IMR-90 (cell line): ENCODE data around the gene TUBG2. TPM values are rescaled to one million over a fixed set of nuclear protein-coding genes. Genes with fewer than 3 reads are reported as not detected.

Source experiments
- ATAC-seq: fragments of 200-7000 bp; cut with Tn5 transposase; 2 replicates; pipeline ENCODE4 v1.9.1; 2020; ENCODE audit warnings: low read depth, mild to moderate bottlenecking, moderate library complexity
- BruUV-seq: library from RNA; stranded (reverse); fragments of 400-500 nt; replicated peaks from 2 replicates; lab custom pipeline; 2021; lab: Mats Ljungman, UMichigan
- CTCF ChIA-PET: fragments of 300-600 bp; formaldehyde crosslinking; extraction: SDS; loops from one replicate; lab custom pipeline; 2021; ENCODE audit warnings: antibody characterized with exemption; lab: Yijun Ruan, JAX
- POLR2A ChIA-PET: fragments of 300-600 bp; sonication (Branson Sonifier 250); formaldehyde crosslinking; loops from one replicate; lab custom pipeline; 2022; ENCODE audit warnings: antibody characterized with exemption; ENCODE audit not compliant: unreplicated experiment; lab: Charles Lee
- DNase-seq: peaks from one replicate; pipeline ENCODE4 v3.0.0; 2013
- H2AFZ ChIP-seq: replicated peaks from 2 replicates; pipeline ENCODE3; 2013; ENCODE audit warnings: low read length, mild to moderate bottlenecking; ENCODE audit not compliant: poor library complexity
- H2AK5ac ChIP-seq: 2 replicates; pipeline ENCODE4 v1.6.1; 2013; ENCODE audit warnings: low read depth, low read length, inconsistent platforms
- H2AK9ac ChIP-seq: replicated peaks from 2 replicates; pipeline ENCODE3; 2013; ENCODE audit warnings: mild to moderate bottlenecking, low read depth, low read length, moderate library complexity; ENCODE audit not compliant: poor library complexity
- H2BK120ac ChIP-seq: 2 replicates; pipeline ENCODE4 v1.6.1; 2013; ENCODE audit warnings: low read depth, low read length, inconsistent platforms
- H2BK15ac ChIP-seq: 3 replicates; pipeline ENCODE4 v1.6.1; 2013; ENCODE audit warnings: low read depth, low read length, inconsistent platforms
- H2BK20ac ChIP-seq: 2 replicates; pipeline ENCODE4 v1.6.1; 2013; ENCODE audit warnings: low read depth, mild to moderate bottlenecking, inconsistent platforms, low read length, moderate library complexity
- H2BK5ac ChIP-seq: 2 replicates; pipeline ENCODE4 v1.6.1; 2013; ENCODE audit warnings: mild to moderate bottlenecking, low read depth, low read length, inconsistent platforms; ENCODE audit not compliant: poor library complexity, severe bottlenecking
- H3K14ac ChIP-seq: replicated peaks from 2 replicates; pipeline ENCODE4 v1.6.1; 2013; ENCODE audit warnings: low read depth, low read length, inconsistent platforms
- H3K18ac ChIP-seq: 2 replicates; pipeline ENCODE4 v1.6.1; 2013; ENCODE audit warnings: low read depth, low read length, control low read depth
- H3K23ac ChIP-seq: 2 replicates; pipeline ENCODE4 v1.6.1; 2013; ENCODE audit warnings: low read depth, low read length, inconsistent platforms
- H3K27ac ChIP-seq: 2 replicates; pipeline ENCODE4 v1.5.1; 2013; ENCODE audit warnings: mild to moderate bottlenecking, control low read depth, low read length; ENCODE audit not compliant: insufficient read depth
- H3K27me3 ChIP-seq: 2 replicates; pipeline ENCODE4 v1.6.1; 2013; ENCODE audit warnings: low read length; ENCODE audit not compliant: control insufficient read depth, insufficient read depth
- H3K36me3 ChIP-seq: 2 replicates; pipeline ENCODE4 v1.6.1; 2013; ENCODE audit warnings: low read length, mixed read lengths; ENCODE audit not compliant: control insufficient read depth, insufficient read depth
- H3K4ac ChIP-seq: 2 replicates; pipeline ENCODE4 v1.6.1; 2013; ENCODE audit warnings: low read depth, low read length, inconsistent platforms
- H3K4me1 ChIP-seq: 2 replicates; pipeline ENCODE4 v1.6.1; 2013; ENCODE audit warnings: low read length, mixed read lengths; ENCODE audit not compliant: control insufficient read depth, insufficient read depth
- H3K4me2 ChIP-seq: 2 replicates; pipeline ENCODE4 v1.6.1; 2013; ENCODE audit warnings: low read depth, mild to moderate bottlenecking, control low read depth, low read length, moderate library complexity
- H3K4me3 ChIP-seq: 2 replicates; pipeline ENCODE4 v1.5.1; 2013; ENCODE audit warnings: low read depth, mild to moderate bottlenecking, control low read depth, low read length, moderate library complexity; ENCODE audit not compliant: insufficient read depth
- H3K56ac ChIP-seq: 2 replicates; pipeline ENCODE4 v1.6.1; 2013; ENCODE audit warnings: low read length, inconsistent platforms; ENCODE audit not compliant: insufficient read depth; ENCODE audit errors: extremely low read depth
- H3K79me1 ChIP-seq, 2 experiments: 2 replicates each; pipeline ENCODE4 v1.6.1; 2013; ENCODE audit warnings: low read length in 2 of 2, inconsistent platforms in 1 of 2, low read depth in 1 of 2
- H3K9ac ChIP-seq: 2 replicates; pipeline ENCODE4 v1.6.1; 2013; ENCODE audit warnings: low read depth, low read length, control low read depth
- H3K9me1 ChIP-seq: 2 replicates; pipeline ENCODE4 v1.6.1; 2013; ENCODE audit warnings: low read length, inconsistent platforms; ENCODE audit not compliant: insufficient read depth
- H3K9me3 ChIP-seq: 2 replicates; pipeline ENCODE4 v1.6.1; 2013; ENCODE audit warnings: low read length; ENCODE audit not compliant: control insufficient read depth, insufficient read depth
- H4K20me1 ChIP-seq: 2 replicates; pipeline ENCODE4 v1.6.1; 2013; ENCODE audit warnings: low read length, inconsistent platforms; ENCODE audit not compliant: insufficient read depth
- H4K5ac ChIP-seq: 2 replicates; pipeline ENCODE4 v1.6.1; 2013; ENCODE audit warnings: mild to moderate bottlenecking, low read depth, low read length, control low read depth
- H4K8ac ChIP-seq, 2 experiments: 2 replicates each; pipeline ENCODE4 v1.6.1; 2013; ENCODE audit warnings: low read depth in 2 of 2, low read length in 2 of 2, control low read depth in 1 of 2, inconsistent platforms in 1 of 2
- H4K91ac ChIP-seq: 2 replicates; pipeline ENCODE4 v1.6.1; 2013; ENCODE audit warnings: low read depth, low read length, inconsistent platforms; ENCODE audit not compliant: insufficient read depth
- BHLHE40 ChIP-seq: fragments of 150-350 bp; IDR thresholded peaks from 2 replicates; pipeline ENCODE4 v1.6.1; 2016; ENCODE audit warnings: mild to moderate bottlenecking, low read depth, low read length
- CEBPB ChIP-seq: IDR thresholded peaks from 2 replicates; pipeline ENCODE4 v1.6.1; 2012; ENCODE audit warnings: low read depth, low read length, improper control_type of control experiment
- MAFK ChIP-seq: IDR thresholded peaks from 2 replicates; pipeline ENCODE4 v1.6.1; 2012; ENCODE audit warnings: low read depth, low read length, improper control_type of control experiment
- MAZ ChIP-seq: IDR thresholded peaks from 2 replicates; pipeline ENCODE4 v1.6.1; 2012; ENCODE audit warnings: low read depth, mild to moderate bottlenecking, low read length, improper control_type of control experiment, moderate library complexity, borderline replicate concordance
- MXI1 ChIP-seq: IDR thresholded peaks from 2 replicates; pipeline ENCODE4 v1.6.1; 2012; ENCODE audit warnings: low read depth, mild to moderate bottlenecking, low read length, moderate library complexity, borderline replicate concordance
- NFE2L2 ChIP-seq: fragments of 150-350 bp; IDR thresholded peaks from 2 replicates; pipeline ENCODE4 v1.6.1; 2016; ENCODE audit warnings: low read depth, mild to moderate bottlenecking, low read length
- POLR2A ChIP-seq: IDR thresholded peaks from 2 replicates; pipeline ENCODE4 v1.6.1; 2012; ENCODE audit warnings: mild to moderate bottlenecking, low read depth, low read length
- RAD21 ChIP-seq: IDR thresholded peaks from 2 replicates; pipeline ENCODE4 v1.6.1; 2012; ENCODE audit warnings: low read length, improper control_type of control experiment
- RCOR1 ChIP-seq: IDR thresholded peaks from 2 replicates; pipeline ENCODE4 v1.6.1; 2012; ENCODE audit warnings: mild to moderate bottlenecking, low read length, improper control_type of control experiment; ENCODE audit not compliant: insufficient replicate concordance
- SMC3 ChIP-seq: fragments of 150-350 bp; IDR thresholded peaks from 2 replicates; pipeline ENCODE4 v1.6.1; 2016; ENCODE audit warnings: low read depth, mild to moderate bottlenecking, antibody characterized with exemption, low read length, moderate library complexity
- USF2 ChIP-seq: fragments of 150-350 bp; IDR thresholded peaks from 2 replicates; pipeline ENCODE4 v1.6.1; 2017; ENCODE audit warnings: mild to moderate bottlenecking, antibody characterized with exemption, low read length, low read depth
- WGBS, 2 experiments: methylation state at CpG; one replicate each; pipeline versions ENCODE4 v1.1.5 to v1.1.7; 2013; ENCODE audit warnings: missing lambda C conversion rate in 2 of 2; ENCODE audit not compliant: insufficient read length in 1 of 2; ENCODE audit errors: extremely low coverage in 2 of 2; 5-methylcytosine and 5-hydroxymethylcytosine counted together
- dilution Hi-C: fragments of 300-500 bp; cut with HindIII; formaldehyde crosslinking; loops from one replicate; pipeline ENCODE4 v1.14.3; 2018; ENCODE audit warnings: low sequenced_read_pairs; ENCODE audit not compliant: unreplicated experiment
- in situ Hi-C: fragments of 300-500 bp; cut with MboI; formaldehyde crosslinking; loops from 3 replicates; pipeline ENCODE4 v1.14.3; 2019; ENCODE audit warnings: low sequenced_read_pairs, inconsistent platforms, mixed read lengths
- intact Hi-C: fragments of 100-400 bp; cut with micrococcal nuclease; formaldehyde crosslinking; loops from 2 replicates; pipeline ENCODE4 v1.10.0; 2022
- polyA plus RNA-seq, 3 experiments: library from polyadenylated mRNA; depleted of rRNA; stranded (reverse); fragments of >200 nt; gene quantifications; 2 replicates each; pipeline ENCODE4 v1.2.3, GENCODE V29; 2012; ENCODE audit warnings: low replicate concordance in 1 of 3
- total RNA-seq: library from RNA; depleted of rRNA; stranded (reverse); fragments of >200 nt; gene quantifications from 2 replicates; pipeline ENCODE4 v1.2.3, GENCODE V29; 2012

Gene TUBG2
- total and polyA plus RNA-seq, 2 of the 4 experiments (the other 2 are of a cell fraction), result 3.6 to 24.6 TPM

GRCh38 chr17:42699415-42699740, 40.3 kb downstream of the TUBG2 start:
- H2AFZ ChIP-seq, result no peak overlapping the region
- H3K9me3 ChIP-seq, result no peaks in the 10 kb centered on the region
- H4K8ac ChIP-seq, result no peak overlapping the region; a peak in 1 of 4 replicates
- no peaks in the 10 kb centered on the region; the same call in 1 of the 2 replicates for H4K20me1 ChIP-seq
- H3K36me3 ChIP-seq, result peaks cover 46% of the 10 kb centered on the region
- no peak overlapping the region for H3K4me3 ChIP-seq
- no peak overlapping the region for H3K23ac ChIP-seq
- TF ChIP-seq NFE2L2, result no peak
- TF ChIP-seq MAFK, result no peak
- no peak for TF ChIP-seq BHLHE40
- TF ChIP-seq CEBPB, result no peak
- no peak for TF ChIP-seq POLR2A
- TF ChIP-seq RAD21, result no peak
- TF ChIP-seq MAZ, result no peak
- TF ChIP-seq RCOR1, result no peak
- no peak for TF ChIP-seq SMC3
- TF ChIP-seq USF2, result no peak
- no peak for TF ChIP-seq MXI1
- H2BK120ac ChIP-seq, result no peak overlapping the region
- no peaks in the 10 kb centered on the region for H3K27me3 ChIP-seq
- no peak overlapping the region for H4K91ac ChIP-seq
- no peak overlapping the region for H2BK5ac ChIP-seq
- no peak overlapping the region for H3K4me2 ChIP-seq
- no peak overlapping the region for H3K18ac ChIP-seq
- dilution Hi-C loops, result no loop called here
- in situ Hi-C loops, result loop anchor here (25.0 kb wide), 1 partner anchor 613 kb away; no protein-coding TSS in a partner anchor
- peaks cover 5% of the 10 kb centered on the region; the same call in 1 of the 2 replicates for H3K9me1 ChIP-seq
- H2AK9ac ChIP-seq, result no peak overlapping the region
- ChIA-PET CTCF (no interaction called here), POLR2A (interaction anchor here (0.6 kb wide), 1 partner anchor 306 kb away, joined by 7 read pairs; no protein-coding TSS in a partner anchor)
- no peak overlapping the region for H2BK15ac ChIP-seq
- no peak overlapping the region for H3K9ac ChIP-seq
- H3K4me1 ChIP-seq, result peaks cover 3% of the 10 kb centered on the region; the same call in 1 of the 2 replicates
- H2BK20ac ChIP-seq, result no peak overlapping the region
- H3K56ac ChIP-seq, result no peak overlapping the region
- no peak overlapping the region for H3K27ac ChIP-seq
- no CpG with 5 or more reads among the region's 4 CpGs for WGBS, 2 experiments
- ATAC-seq (no peak), DNase-seq (no peak)
- H3K4ac ChIP-seq, result no peak overlapping the region
- no peak overlapping the region for H3K14ac ChIP-seq
- no peak overlapping the region for H4K5ac ChIP-seq
- H2AK5ac ChIP-seq, result no peak overlapping the region; the same call in 1 of the 2 replicates
- BruUV-seq, result no TSS peak
- intact Hi-C loops, result no loop called here
- H3K79me1 ChIP-seq, result no peaks in the 10 kb centered on the region
